Caco-2 (cell line): ENCODE measurements around the gene DOCK4. TPM values are rescaled to one million over a fixed set of nuclear protein-coding genes. Genes with fewer than 3 reads are reported as not detected.

Source experiments
- BruUV-seq: library from RNA; stranded (reverse); fragments of 400-500 nt; replicated peaks from 2 replicates; lab custom pipeline; 2021; lab: Mats Ljungman, UMichigan
- CTCF ChIA-PET: fragments of 300-600 bp; sonication (Branson Sonifier 250); formaldehyde crosslinking; loops from one replicate; lab custom pipeline; 2022; ENCODE audit warnings: antibody characterized with exemption; lab: Charles Lee
- POLR2A ChIA-PET: fragments of 300-600 bp; sonication (Branson Sonifier 250); formaldehyde crosslinking; loops from one replicate; lab custom pipeline; 2022; ENCODE audit warnings: antibody characterized with exemption; lab: Charles Lee
- DNase-seq, 2 experiments: peaks; one replicate each; pipeline versions ENCODE4 v3.0.0 to v3.0.0-alpha.2; 2020 to 2022
- H3K27me3 ChIP-seq: replicated peaks from 2 replicates; pipeline ENCODE4 v1.6.0; 2011; ENCODE audit warnings: low read length; ENCODE audit not compliant: control insufficient read depth, insufficient read depth
- H3K36me3 ChIP-seq: 2 replicates; pipeline ENCODE4 v1.5.1; 2011; ENCODE audit warnings: low read length; ENCODE audit not compliant: control insufficient read depth, insufficient read depth
- H3K4me1 ChIP-seq: fragments of 250-450 bp; sonication (Bioruptor Pico); 2 replicates; pipeline ENCODE4 v1.5.1; 2020; ENCODE audit warnings: mild to moderate bottlenecking
- H3K4me3 ChIP-seq: 2 replicates; pipeline ENCODE4 v1.5.1; 2011; ENCODE audit warnings: low read depth, mild to moderate bottlenecking, control low read depth, low read length
- H3K9me3 ChIP-seq: fragments of 250-450 bp; sonication (Bioruptor Pico); 2 replicates; pipeline ENCODE4 v1.5.1; 2020; ENCODE audit warnings: mild to moderate bottlenecking, moderate library complexity
- H3K27ac Mint-ChIP-seq: one replicate; pipeline ENCODE4 v1.8.0; 2022; ENCODE audit warnings: mixed read lengths; ENCODE audit not compliant: unreplicated experiment
- H3K27me3 Mint-ChIP-seq: one replicate; pipeline ENCODE4 v1.8.0; 2022; ENCODE audit warnings: mixed read lengths; ENCODE audit not compliant: insufficient read depth, unreplicated experiment
- H3K36me3 Mint-ChIP-seq: one replicate; pipeline ENCODE4 v1.8.0; 2022; ENCODE audit warnings: mild to moderate bottlenecking, mixed read lengths; ENCODE audit not compliant: insufficient read depth, unreplicated experiment
- H3K4me1 Mint-ChIP-seq: one replicate; pipeline ENCODE4 v1.8.0; 2022; ENCODE audit warnings: low read depth, mixed read lengths; ENCODE audit not compliant: unreplicated experiment
- H3K4me3 Mint-ChIP-seq: one replicate; pipeline ENCODE4 v1.8.0; 2022; ENCODE audit warnings: mild to moderate bottlenecking, moderate library complexity, mixed read lengths; ENCODE audit not compliant: unreplicated experiment
- H3K9me3 Mint-ChIP-seq: one replicate; pipeline ENCODE4 v1.8.0; 2022; ENCODE audit warnings: mixed read lengths; ENCODE audit not compliant: unreplicated experiment
- CTCF ChIP-seq, 2 experiments: fragments of 200-600 bp in 1 of 2; IDR thresholded peaks; 1 replicate in 1 of 2; 2 replicates in 1 of 2; pipeline versions ENCODE4 v1.5.1 to v1.8.0; 2011 to 2022; ENCODE audit warnings: antibody characterized with exemption in 1 of 2, control low read depth in 1 of 2, inconsistent platforms in 1 of 2, low read depth in 1 of 2, low read length in 1 of 2, mild to moderate bottlenecking in 1 of 2, moderate library complexity in 1 of 2; ENCODE audit not compliant: insufficient read depth in 1 of 2, severe bottlenecking in 1 of 2, unreplicated experiment in 1 of 2
- intact Hi-C: fragments of 100-400 bp; cut with micrococcal nuclease; formaldehyde crosslinking; loops from one replicate; pipeline ENCODE4 v1.10.0; 2022; ENCODE audit not compliant: unreplicated experiment
- total RNA-seq: library from RNA; stranded (reverse); gene quantifications from 2 replicates; pipeline ENCODE4 v1.2.3, GENCODE V29; 2022

The DOCK4 gene
- total RNA-seq, 1 experiment from 2014 or later, result 2.0 TPM

DNA sequence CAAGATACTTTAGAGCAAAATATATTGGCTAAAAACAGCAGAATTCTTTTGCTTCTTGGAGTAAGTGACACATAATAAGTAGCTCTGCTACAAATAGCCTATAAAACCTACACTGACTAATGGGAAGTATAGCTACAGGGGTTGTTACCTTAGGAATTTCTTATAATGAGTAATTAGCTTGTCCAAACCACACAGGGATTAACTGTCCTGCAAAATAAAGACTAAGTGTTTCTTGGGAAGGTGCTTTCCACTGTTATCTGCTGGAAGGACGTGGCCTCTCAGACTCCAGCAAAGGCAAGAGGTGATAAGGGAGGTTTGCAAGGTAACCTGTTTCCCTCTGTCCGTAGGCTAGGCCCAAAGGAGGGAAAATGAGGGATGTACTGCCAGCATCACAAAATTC is 302.4 kb downstream of the DOCK4 start:
- 0 out of 2 replicates have a peak, but pooled peaks cover 3% of the 10 kb centered on the region for H3K9me3 ChIP-seq
- no peaks in the 10 kb centered on the region for H3K36me3 ChIP-seq
- POLR2A ChIA-PET, result no interaction called here
- H3K27me3 Mint-ChIP-seq, result no peaks in the 10 kb centered on the region
- CTCF ChIA-PET, result no interaction called here
- intact Hi-C loops, result no loop called here
- no peaks in the 10 kb centered on the region for H3K4me1 Mint-ChIP-seq
- no peak for TF ChIP-seq CTCF (IDR thresholded peaks at IDR 0.05; ENCODE audit: insufficient read depth in 1 of 2, low read depth in 1 of 2, low read length in 1 of 2, severe bottlenecking in 1 of 2, unreplicated experiment in 1 of 2)
- DNase-seq, result no peak
- no peak overlapping the region for H3K4me3 ChIP-seq
- no peak overlapping the region for H3K4me3 Mint-ChIP-seq
- H3K27me3 ChIP-seq, result no peaks in the 10 kb centered on the region
- no TSS peak for BruUV-seq
- no peaks in the 10 kb centered on the region for H3K9me3 Mint-ChIP-seq
- no peaks in the 10 kb centered on the region for H3K36me3 Mint-ChIP-seq
- no peaks in the 10 kb centered on the region for H3K4me1 ChIP-seq
- no peak overlapping the region for H3K27ac Mint-ChIP-seq

DNA sequence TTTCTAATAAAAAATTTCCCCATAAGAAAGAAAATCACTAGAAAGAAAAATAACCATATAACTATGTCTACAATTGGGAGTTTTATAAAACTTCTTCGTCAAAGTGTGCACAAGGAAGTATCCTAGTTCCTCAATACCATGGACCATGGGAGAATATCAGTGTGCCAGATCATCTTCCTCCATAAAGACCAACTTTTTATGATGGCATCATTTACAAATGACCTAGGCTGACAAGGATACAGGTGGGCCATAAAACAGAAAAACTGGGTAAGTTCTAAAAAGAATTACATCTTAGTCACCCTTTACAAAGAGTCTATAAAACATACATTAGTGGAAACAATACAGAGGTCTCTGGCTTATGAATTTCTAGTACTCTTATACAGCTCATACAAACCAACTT is 303.2 kb downstream of the DOCK4 start:
- BruUV-seq, result no TSS peak
- Mint-ChIP-seq H3K36me3 (no peaks in the 10 kb centered on the region), H3K4me3 (no peak overlapping the region), H3K27ac (no peak overlapping the region), H3K9me3 (no peaks in the 10 kb centered on the region), H3K4me1 (no peaks in the 10 kb centered on the region), H3K27me3 (peaks cover 3% of the 10 kb centered on the region)
- intact Hi-C loops, result no loop called here
- H3K9me3 ChIP-seq, result 0 out of 2 replicates have a peak, but pooled peaks cover 3% of the 10 kb centered on the region
- no peak for TF ChIP-seq CTCF (IDR thresholded peaks at IDR 0.05; ENCODE audit: insufficient read depth in 1 of 2, low read depth in 1 of 2, low read length in 1 of 2, severe bottlenecking in 1 of 2, unreplicated experiment in 1 of 2)
- ChIA-PET POLR2A (no interaction called here), CTCF (no interaction called here)
- no peaks in the 10 kb centered on the region for H3K27me3 ChIP-seq
- H3K36me3 ChIP-seq, result no peaks in the 10 kb centered on the region
- DNase-seq, result no peak
- H3K4me1 ChIP-seq, result no peaks in the 10 kb centered on the region
- no peak overlapping the region for H3K4me3 ChIP-seq

GRCh38 chr7:111900283-111900682 is 305.9 kb downstream of the DOCK4 start:
- Mint-ChIP-seq H3K36me3 (no peaks in the 10 kb centered on the region), H3K27ac (no peak overlapping the region), H3K27me3 (peaks cover 7% of the 10 kb centered on the region), H3K4me3 (no peak overlapping the region), H3K4me1 (no peaks in the 10 kb centered on the region), H3K9me3 (no peaks in the 10 kb centered on the region)
- no TSS peak for BruUV-seq
- no peak for TF ChIP-seq CTCF (IDR thresholded peaks at IDR 0.05; ENCODE audit: insufficient read depth in 1 of 2, low read depth in 1 of 2, low read length in 1 of 2, severe bottlenecking in 1 of 2, unreplicated experiment in 1 of 2)
- POLR2A ChIA-PET, result no interaction called here
- Histone ChIP-seq H3K36me3 (no peaks in the 10 kb centered on the region), H3K4me1 (no peaks in the 10 kb centered on the region), H3K9me3 (0 out of 2 replicates have a peak, but pooled peaks cover 3% of the 10 kb centered on the region), H3K27me3 (no peaks in the 10 kb centered on the region), H3K4me3 (no peak overlapping the region)
- DNase-seq, result no peak
- intact Hi-C loops, result loop anchor here (2.0 kb wide), 1 partner anchor 29 kb away; no protein-coding TSS in a partner anchor
- CTCF ChIA-PET, result no interaction called here
